GM19467 (cell line): ENCODE measurements around the gene ARL6IP1.
A peak's percentile ranks its signal among the peaks of the same experiment; 100 is the strongest.
"Not testable (repeated sequence)": the region's sequence is repeated elsewhere in the genome, so short reads cannot be mapped to it uniquely, and the experiment has no call there.

Experiments
- ATAC-seq: cut with Tn5 transposase; IDR thresholded peaks from one replicate; pipeline ENCODE4 v1.9.1; 2021; ENCODE audit warnings: mild to moderate bottlenecking, moderate library complexity; ENCODE audit not compliant: unreplicated experiment

Gene ARL6IP1

DNA sequence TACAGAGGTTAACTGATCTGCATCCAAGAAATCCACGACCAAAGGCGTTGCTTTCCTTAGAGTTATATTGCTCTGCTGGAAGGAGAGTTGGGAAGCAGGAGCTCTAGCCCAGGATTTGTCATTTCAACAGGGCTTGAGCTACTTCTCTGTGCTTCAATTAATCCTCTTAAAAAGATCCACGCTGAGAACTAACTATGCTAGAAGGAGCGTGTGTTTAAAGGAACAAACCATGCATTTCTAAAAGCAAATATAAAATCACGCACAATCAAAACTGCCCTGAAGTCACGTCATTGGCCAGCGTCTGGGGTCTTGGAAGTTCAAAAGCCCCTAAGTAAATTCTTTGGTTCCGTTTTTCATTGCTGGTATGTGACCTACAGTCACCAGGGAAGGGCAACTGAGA lies 1.1 kb downstream of the ARL6IP1 start:
- no peak for ATAC-seq

DNA sequence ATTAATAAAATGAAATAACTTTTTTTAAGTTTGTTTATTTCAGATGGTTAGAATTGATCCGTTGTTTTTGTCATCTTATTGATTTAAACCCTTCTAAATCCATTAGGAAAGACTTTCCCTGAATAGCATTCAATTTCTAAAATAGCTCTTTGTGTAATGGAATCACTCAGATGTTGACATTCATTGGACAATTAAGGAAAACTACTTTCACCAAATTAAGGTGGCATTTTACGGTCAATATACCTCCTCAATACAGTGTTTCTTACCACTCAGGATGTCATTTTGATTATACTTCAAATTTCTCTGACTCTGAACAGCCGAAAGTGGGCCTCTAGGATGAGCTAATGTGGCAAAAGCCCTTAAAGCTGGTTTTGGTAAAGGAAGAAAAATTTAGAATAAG lies 1.8 kb downstream of the ARL6IP1 start:
- ATAC-seq: no peak

DNA sequence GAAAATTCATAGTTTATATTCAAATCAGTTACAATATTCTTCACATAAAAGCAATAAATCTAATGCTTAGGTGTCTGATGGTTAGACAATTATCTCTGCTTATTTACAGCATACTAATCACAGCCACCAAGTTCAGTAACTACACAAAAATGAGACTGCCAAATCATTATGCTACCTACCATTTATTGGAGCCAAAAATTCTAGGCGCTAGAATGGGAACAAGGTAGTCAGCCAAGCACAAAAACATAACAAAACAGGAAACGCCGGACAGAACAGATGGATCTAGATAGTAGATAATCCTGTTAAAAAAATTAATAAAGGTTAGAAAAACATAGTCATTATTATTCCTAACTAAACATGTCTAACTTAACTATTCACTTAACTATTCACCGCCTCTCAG lies 3.6 kb downstream of the ARL6IP1 start:
- no peak for ATAC-seq

GRCh38 chr16:18796377-18796776 lies 5.0 kb downstream of the ARL6IP1 start:
- ATAC-seq: no peak

- no peak for ATAC-seq
These were observed 8.4 kb downstream of the ARL6IP1 start for GRCh38 chr16:18792836-18793433.

DNA sequence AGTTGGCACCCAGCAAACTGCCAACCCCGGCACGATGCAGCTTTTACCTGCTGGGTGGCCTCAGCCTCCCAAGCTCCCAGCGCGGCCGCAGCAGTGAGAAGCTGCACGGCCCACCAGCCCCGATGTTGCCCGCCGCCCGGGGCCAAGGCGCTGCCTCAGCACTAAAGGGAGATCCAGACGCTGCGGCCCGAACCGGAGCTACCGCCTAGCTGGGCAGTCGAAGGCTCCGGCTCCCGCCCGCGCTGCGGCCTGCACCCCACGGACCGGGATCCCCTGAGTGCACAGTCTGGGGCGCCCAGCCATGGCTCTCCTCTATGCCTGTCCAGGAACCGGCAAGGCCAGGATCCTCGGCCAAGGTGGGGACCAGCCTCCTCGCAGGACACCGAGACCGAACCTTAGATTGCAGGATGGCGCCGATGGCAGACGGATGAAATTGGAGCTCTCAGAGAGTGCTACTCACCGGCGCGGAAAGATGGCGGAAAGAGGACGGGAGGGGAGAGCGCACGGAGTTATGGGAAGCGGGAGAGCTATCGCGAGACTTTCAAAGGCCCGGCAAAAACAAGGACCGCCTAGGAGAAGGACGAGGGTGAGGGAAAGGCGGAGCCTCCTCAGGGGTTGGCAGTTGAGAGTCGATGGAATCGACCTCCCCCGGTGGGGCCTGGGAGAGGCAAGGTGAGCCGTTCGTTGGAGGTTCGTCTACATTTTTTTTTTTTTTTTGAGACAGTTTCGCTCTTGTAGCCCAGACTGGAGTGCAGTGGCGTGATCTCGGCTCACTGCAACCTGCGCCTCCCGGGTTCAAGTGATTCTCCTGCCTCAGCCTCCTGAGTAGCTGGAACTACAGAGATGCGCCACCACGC lies 11.3 kb downstream of the ARL6IP1 start, which contains the start of gene RPS15A:
Gene RPS15A, minus strand, starts transcription at position 485 of the 857 bp plus-strand sequence. CDS start 1,221 bp downstream, outside the sequence.
- peak; percentile 76 for ATAC-seq

GRCh38 chr16:18789515-18789849 lies 11.9 kb downstream of the ARL6IP1 start:
- ATAC-seq: no peak

DNA sequence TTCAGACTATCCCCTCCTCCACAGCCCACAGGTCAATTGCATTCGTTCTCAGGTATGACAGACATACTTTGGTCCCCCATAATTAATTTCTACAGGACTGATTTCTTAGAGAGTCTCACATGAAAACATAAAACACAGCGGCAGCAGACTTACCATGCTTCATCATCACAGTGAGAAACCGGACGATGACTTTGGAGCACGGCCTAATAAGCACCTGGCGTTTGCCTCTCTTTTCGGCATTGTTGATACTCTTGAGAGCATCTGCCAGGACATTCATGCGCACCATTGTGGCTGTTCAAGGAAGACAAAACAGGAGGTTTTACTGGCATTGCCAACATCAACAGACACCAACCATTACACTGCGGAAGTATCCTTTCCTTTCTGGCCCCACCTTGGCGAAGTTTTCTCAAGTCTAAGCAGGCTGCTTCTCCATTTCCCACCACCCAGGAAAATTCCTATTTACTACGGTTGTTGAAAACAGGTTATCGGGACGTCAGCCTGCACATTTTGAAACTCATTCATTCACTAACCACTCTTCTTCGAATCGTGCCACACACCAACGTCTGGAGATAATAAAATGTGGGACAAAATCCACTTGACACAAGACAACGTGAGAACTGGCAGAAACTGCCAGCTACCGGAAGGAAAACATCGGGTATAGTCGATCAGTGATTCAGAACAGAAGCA lies 12.4 kb downstream of the ARL6IP1 start:
- ATAC-seq: no peak

- no peak for ATAC-seq
These were observed 16.3 kb downstream of the ARL6IP1 start for GRCh38 chr16:18784917-18785623.

GRCh38 chr16:18783430-18784341 lies 17.7 kb downstream of the ARL6IP1 start:
- ATAC-seq: no peak

DNA sequence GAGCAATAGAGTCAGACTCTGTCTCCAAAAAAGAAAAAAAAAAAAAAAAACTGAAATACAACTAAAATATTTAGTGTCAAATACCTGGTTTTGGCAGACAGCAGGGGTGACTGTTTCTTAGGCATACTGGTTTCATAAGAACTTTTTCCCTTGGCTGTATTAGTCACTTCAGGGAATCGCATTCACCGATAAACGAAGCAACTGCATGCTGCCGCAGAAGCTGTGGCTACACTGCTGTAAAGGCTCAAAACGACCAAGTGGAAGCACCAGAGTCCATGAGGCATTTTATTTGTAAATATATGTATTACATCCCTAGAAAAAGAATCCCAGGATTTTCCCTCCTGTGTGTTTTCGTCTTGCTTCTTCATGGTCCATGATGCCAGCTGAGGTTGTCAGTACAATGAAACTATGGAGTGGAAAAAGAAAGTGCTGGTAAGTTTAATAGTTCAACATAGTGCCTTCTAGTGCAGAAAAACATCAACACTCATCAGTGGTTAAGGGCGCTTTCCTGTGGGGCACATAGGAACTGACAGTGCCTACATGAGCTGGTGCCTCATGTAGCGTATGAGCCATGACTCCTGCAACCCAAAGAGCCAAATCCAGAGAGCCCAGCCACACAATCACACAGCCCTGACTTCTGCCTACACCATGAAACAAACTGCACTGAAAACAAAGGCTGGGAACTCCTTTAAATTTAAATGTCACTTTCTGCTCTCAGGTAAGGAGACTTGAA lies 18.5 kb downstream of the ARL6IP1 start:
- no peak for ATAC-seq

GRCh38 chr16:18781232-18781631 lies 20.1 kb downstream of the ARL6IP1 start:
- not testable (repeated sequence) for ATAC-seq

- ATAC-seq: not testable (repeated sequence)
These were observed 20.8 kb downstream of the ARL6IP1 start for GRCh38 chr16:18780460-18781026.

DNA sequence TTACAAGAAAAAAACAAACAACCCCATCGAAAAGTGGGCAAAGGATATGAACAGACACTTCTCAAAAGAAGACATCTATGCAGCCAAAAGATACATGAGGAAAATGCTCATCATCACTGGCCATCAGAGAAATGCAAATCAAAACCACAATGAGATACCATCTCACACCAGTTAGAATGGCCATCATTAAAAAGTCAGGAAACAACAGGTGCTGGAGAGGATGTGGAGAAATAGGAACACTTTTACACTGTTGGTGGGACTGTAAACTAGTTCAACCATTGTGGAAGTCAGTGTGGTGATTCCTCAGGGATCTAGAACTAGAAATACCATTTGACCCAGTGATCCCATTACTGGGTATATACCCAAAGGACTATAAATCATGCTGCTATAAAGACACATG lies 23.7 kb downstream of the ARL6IP1 start:
- ATAC-seq: not testable (repeated sequence)

GRCh38 chr16:18776334-18776733 lies 25.0 kb downstream of the ARL6IP1 start:
- ATAC-seq: not testable (repeated sequence)

- not testable (repeated sequence) for ATAC-seq
These were observed 26.7 kb downstream of the ARL6IP1 start for GRCh38 chr16:18774651-18775050.

DNA sequence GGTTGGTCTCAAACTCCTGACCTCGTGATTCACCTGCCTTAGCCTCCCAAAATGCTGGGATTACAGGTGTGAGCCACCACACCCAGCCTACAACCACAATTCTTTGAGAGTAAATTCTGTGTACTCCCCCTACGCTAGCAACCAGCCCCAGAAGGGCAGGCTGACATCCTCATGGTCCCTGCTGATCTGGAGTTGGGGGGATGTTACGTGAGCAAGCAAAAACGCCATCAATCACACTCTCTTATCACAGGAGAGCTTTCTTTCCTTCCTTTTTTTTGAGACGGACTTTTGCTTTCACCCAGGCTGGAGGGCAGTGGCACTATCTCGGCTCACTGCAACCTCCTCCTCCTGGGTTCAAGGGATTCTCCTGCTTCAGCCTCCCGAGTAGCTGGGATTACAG lies 29.2 kb downstream of the ARL6IP1 start:
- not testable (repeated sequence) for ATAC-seq

DNA sequence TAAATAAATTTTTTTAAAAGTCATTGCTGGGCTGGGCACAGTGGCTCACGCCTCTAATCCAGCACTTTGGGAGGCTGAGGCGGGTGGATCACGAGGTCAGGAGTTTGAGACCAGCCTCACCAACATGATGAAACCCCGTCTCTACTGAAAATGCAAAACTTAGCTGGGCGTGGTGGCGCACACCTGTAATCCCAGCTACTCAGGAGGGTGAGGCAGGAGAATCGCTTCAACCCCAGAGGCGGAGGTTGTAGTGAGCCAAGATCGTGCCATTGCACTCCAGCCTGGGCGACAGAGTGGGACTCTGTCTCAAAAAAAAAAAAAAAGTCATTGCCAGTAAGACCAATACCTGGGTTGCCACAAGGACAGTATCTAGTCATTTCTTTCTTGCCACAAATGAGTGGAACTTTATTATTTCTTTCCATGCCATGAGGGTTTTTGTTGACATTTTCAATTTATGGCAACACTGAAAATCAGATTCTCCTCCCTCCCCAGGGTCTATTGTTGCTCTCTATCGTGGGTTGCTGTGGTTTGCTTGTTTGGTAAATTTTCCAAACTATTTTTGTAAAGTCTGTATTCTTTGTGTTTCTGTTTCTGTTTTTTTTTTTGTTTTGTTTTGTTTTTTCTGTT lies 30.9 kb downstream of the ARL6IP1 start:
- ATAC-seq: not testable (repeated sequence)

DNA sequence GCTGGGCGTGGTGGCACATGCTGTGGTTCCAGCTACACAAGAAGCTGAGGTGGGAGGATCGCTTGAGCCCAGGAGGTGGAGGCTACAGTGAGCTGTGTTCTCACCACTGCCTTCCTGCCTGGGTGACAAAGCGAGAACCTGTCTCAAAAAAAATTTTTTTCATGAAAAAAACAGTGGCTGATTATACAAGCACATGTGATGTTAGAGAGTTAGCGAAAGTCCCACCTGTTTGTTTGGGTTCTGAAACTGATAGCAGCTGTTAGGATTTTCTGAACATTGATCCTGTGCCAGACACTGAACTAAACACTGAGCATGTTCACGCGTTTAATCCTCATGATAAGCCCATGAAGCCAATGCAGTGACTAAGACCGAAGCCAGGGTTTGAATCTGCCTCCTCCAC lies 34.1 kb downstream of the ARL6IP1 start:
- ATAC-seq: peak; percentile 53
